GM10248 (cell line): ENCODE results near the gene BCAS1.

Source experiments
- CTCF ChIA-PET: fragments of 300-600 bp; sonication (Branson Sonifier 250); formaldehyde crosslinking; extraction: SDS; loops from one replicate; lab custom pipeline; 2021; ENCODE audit warnings: antibody characterized with exemption; lab: Yijun Ruan, JAX
- POLR2A ChIA-PET: fragments of 350-650 bp; sonication (Branson Sonifier 250); formaldehyde crosslinking; extraction: SDS; loops from one replicate; lab custom pipeline; 2020; ENCODE audit warnings: antibody characterized with exemption; lab: Yijun Ruan, JAX
- DNase-seq: peaks from one replicate; pipeline ENCODE4 v3.0.0; 2012; ENCODE audit errors: extremely low spot score
- CTCF ChIP-seq: IDR thresholded peaks from 2 replicates; pipeline ENCODE4 v1.5.1; 2012; ENCODE audit warnings: mild to moderate bottlenecking, low read depth; ENCODE audit errors: extremely low read depth, missing control alignments, control extremely low read depth

Gene BCAS1

GRCh38 chr20:54004445-54004844 lies 65.9 kb downstream of the BCAS1 start:
- TF ChIP-seq CTCF = no peak
- ChIA-PET CTCF (interaction anchor here (1.0 to 1.8 kb wide), 3 partner anchors 12 to 34 kb away, joined by 3 to 6 read pairs (median 3); no protein-coding TSS in a partner anchor), POLR2A (interaction anchor here (1.0 kb wide), 1 partner anchor 11 kb away, joined by 3 read pairs; no protein-coding TSS in a partner anchor)
- DNase-seq = peak; percentile 23

GRCh38 chr20:54002741-54003140 lies 67.7 kb downstream of the BCAS1 start:
- CTCF ChIA-PET = interaction anchor here (0.8 kb wide), 1 partner anchor 40 kb away, joined by 4 read pairs; no protein-coding TSS in a partner anchor
- no peak for DNase-seq
- POLR2A ChIA-PET = no interaction called here

GRCh38 chr20:54002056-54002575 lies 68.3 kb downstream of the BCAS1 start:
- CTCF ChIA-PET = interaction anchor here (0.8 kb wide), 1 partner anchor 40 kb away, joined by 4 read pairs; no protein-coding TSS in a partner anchor
- TF ChIP-seq CTCF = no peak
- POLR2A ChIA-PET = no interaction called here
- no peak for DNase-seq

More at GRCh38 chr20:54002741-54003140, 67.7 kb downstream of the BCAS1 start:
- TF ChIP-seq CTCF = no peak

GRCh38 chr20:54000914-54001313 lies 69.5 kb downstream of the BCAS1 start:
- ChIA-PET CTCF (no interaction called here), POLR2A (no interaction called here)
- TF ChIP-seq CTCF = no peak
- DNase-seq = no peak

GRCh38 chr20:54000262-54000661 lies 70.1 kb downstream of the BCAS1 start:
- POLR2A ChIA-PET = no interaction called here
- no peak for TF ChIP-seq CTCF
- no peak for DNase-seq
- CTCF ChIA-PET = no interaction called here

GRCh38 chr20:53999077-53999476 lies 71.3 kb downstream of the BCAS1 start:
- ChIA-PET POLR2A (no interaction called here), CTCF (no interaction called here)

More at GRCh38 chr20:53999077-53999476, 71.3 kb downstream of the BCAS1 start:
- no peak for DNase-seq
- TF ChIP-seq CTCF = no peak
